Stimulated activated CD4-positive, alpha-beta T cell treated with anti-CD3 and anti-CD28 coated beads, Interleukin-12 subunit alpha, Interleukin-12 subunit beta, amount 100 ng/mL, for 4 hours (primary cell): ENCODE results near the gene SARS1.
"Not testable (repeated sequence)": the region's sequence is repeated elsewhere in the genome, so short reads cannot be mapped to it uniquely, and the experiment has no call there.

Experiments
- DNase-seq: peaks from one replicate; pipeline ENCODE4 v3.0.0-alpha.2; 2020

SARS1 gene

GRCh38 chr1:109193653-109194590 is 19.8 kb upstream of the SARS1 start:
- peak; percentile 55 for DNase-seq

- no peak for DNase-seq
These were observed 16.3 kb upstream of the SARS1 start for GRCh38 chr1:109197158-109198042.

- DNase-seq, result no peak
These were observed 15.5 kb upstream of the SARS1 start for GRCh38 chr1:109198043-109198695.

- DNase-seq, result no peak
These were observed 15.0 kb upstream of the SARS1 start for GRCh38 chr1:109198745-109199144.

- no peak for DNase-seq
These were observed 14.0 kb upstream of the SARS1 start for GRCh38 chr1:109199710-109200109.

GRCh38 chr1:109201123-109201703 is 12.5 kb upstream of the SARS1 start:
- peak; percentile 57 for DNase-seq

- DNase-seq, result no peak
These were observed 9.2 kb upstream of the SARS1 start for GRCh38 chr1:109204484-109204883.

GRCh38 chr1:109206339-109206738 is 7.4 kb upstream of the SARS1 start:
- no peak for DNase-seq

- no peak for DNase-seq
These were observed 6.1 kb upstream of the SARS1 start for GRCh38 chr1:109207467-109208103.

- DNase-seq, result no peak
These were observed 5.3 kb upstream of the SARS1 start for GRCh38 chr1:109208394-109208793.

GRCh38 chr1:109208836-109209463 is 4.8 kb upstream of the SARS1 start:
- no peak for DNase-seq

GRCh38 chr1:109210058-109210457 is 3.7 kb upstream of the SARS1 start:
- no peak for DNase-seq

GRCh38 chr1:109213345-109213823 is 334 bp upstream of the SARS1 start:
- no peak for DNase-seq

- peak; percentile 26 for DNase-seq
These were observed 1.2 kb downstream of the SARS1 start for GRCh38 chr1:109214695-109215623.

- DNase-seq, result no peak
These were observed 2.9 kb downstream of the SARS1 start for GRCh38 chr1:109216662-109217061.

- DNase-seq, result no peak
These were observed 4.8 kb downstream of the SARS1 start for GRCh38 chr1:109218516-109218915.

GRCh38 chr1:109221201-109221600 is 7.5 kb downstream of the SARS1 start:
- DNase-seq, result not testable (repeated sequence)

- no peak for DNase-seq
These were observed 11.6 kb downstream of the SARS1 start for GRCh38 chr1:109225308-109225707.

GRCh38 chr1:109225711-109226445 is 12.2 kb downstream of the SARS1 start:
- DNase-seq, result no peak

- no peak for DNase-seq
These were observed 14.4 kb downstream of the SARS1 start for GRCh38 chr1:109228167-109228566.
